ENCODE results near the gene SPOCK1. TPM values are rescaled to one million over a fixed set of nuclear protein-coding genes. Genes with fewer than 3 reads are reported as not detected.

Gene SPOCK1
- total RNA-seq, 1 experiment from 2014 or later, result 10.9 TPM

- no peak for TF ChIP-seq CTCF (conservative IDR thresholded peaks at IDR 0.05)
- H3K27ac Mint-ChIP-seq, result no peak overlapping the region
- no CpG with 5 or more reads among the region's 8 CpGs for WGBS (ENCODE audit: extremely low coverage, insufficient read length, low lambda C conversion rate)
Measured at GRCh38 chr5:137292461-137293027, 206.6 kb downstream of the SPOCK1 start.

More at GRCh38 chr5:137292461-137293027, 206.6 kb downstream of the SPOCK1 start:
- Histone ChIP-seq H3K4me1 (ENCODE audit: insufficient read depth, low read length) (no peaks in the 10 kb centered on the region), H2BK5ac (ENCODE audit: insufficient read length, low read length) (no peak overlapping the region), H3K23me2 (ENCODE audit: insufficient read length, low read depth, low read length, poor library complexity, severe bottlenecking) (no peaks in the 10 kb centered on the region), H4K5ac (ENCODE audit: insufficient read length, low read depth, low read length) (no peak overlapping the region), H3K23ac (ENCODE audit: insufficient read length, low read depth, low read length) (no peak overlapping the region), H3K4me2 (ENCODE audit: insufficient read depth, insufficient read length, low read length) (no peak overlapping the region), H2BK15ac (ENCODE audit: low read depth, low read length) (no peak overlapping the region), H3K79me2 (ENCODE audit: insufficient read depth, low read length) (no peaks in the 10 kb centered on the region), H3K79me1 (ENCODE audit: insufficient read depth, low read depth, low read length, poor library complexity, severe bottlenecking) (no peaks in the 10 kb centered on the region), H3K18ac (ENCODE audit: insufficient read length, low read depth, low read length) (no peak overlapping the region), H3T11ph (ENCODE audit: low read length) (no peak overlapping the region), H2AFZ (ENCODE audit: low read length) (no peak overlapping the region), H3K9ac (ENCODE audit: extremely low read depth, insufficient read length, low read length) (no peak overlapping the region), H3K27ac (ENCODE audit: insufficient read length, low read depth, low read length) (no peak overlapping the region), H2AK5ac (ENCODE audit: insufficient read length, low read length) (no peak overlapping the region), H2BK12ac (ENCODE audit: insufficient read length, low read depth, low read length) (no peak overlapping the region), H3K4ac (ENCODE audit: low read depth, low read length) (no peak overlapping the region), H2BK20ac (ENCODE audit: low read depth, low read length, poor library complexity, severe bottlenecking) (no peak overlapping the region), H2BK120ac (ENCODE audit: low read depth, low read length, poor library complexity, severe bottlenecking) (no peak overlapping the region), H4K91ac (ENCODE audit: insufficient read length, low read depth, low read length) (no peak overlapping the region), H3K27me3 (ENCODE audit: insufficient read depth, low read length) (no peaks in the 10 kb centered on the region), H3K14ac (ENCODE audit: insufficient read depth, low read length) (no peak overlapping the region), H4K20me1 (ENCODE audit: control insufficient read depth, insufficient read depth, insufficient read length) (no peaks in the 10 kb centered on the region), H3K56ac (ENCODE audit: insufficient read length, low read depth, low read length) (no peak overlapping the region), H3K9me3 (ENCODE audit: control insufficient read depth, low read depth, low read length) (no peaks in the 10 kb centered on the region), H4K8ac (replicated peaks; ENCODE audit: insufficient read length, low read depth, low read length) (no peak overlapping the region)
- Mint-ChIP-seq H3K9me3 (no peaks in the 10 kb centered on the region), H3K4me1 (peaks cover 0 to 6% of the 10 kb centered on the region in 2 experiments; a peak in 1 of 4 replicates), H3K36me3 (ENCODE audit: insufficient read depth in 1 of 3, low read depth in 3 of 3) (no peaks in the 10 kb centered on the region), H3K4me3 (no peak overlapping the region), H3K27me3 (ENCODE audit: low read depth) (no peaks in the 10 kb centered on the region)
- DNase-seq, result no peak

Measured in H9 (cell line).